K562 (cell line): ENCODE measurements around the gene C4orf50.

Experiments used
- ATF3 ChIP-seq, 2 experiments: fragments of 450-650 bp in 1 of 2; sonication (generic) in 1 of 2; formaldehyde crosslinking in 1 of 2; IDR thresholded peaks in 1 of 2; conservative IDR thresholded peaks in 1 of 2; 2 replicates each; pipeline versions ENCODE4 v1.6.1 to v1.8.1; 2016 to 2023; ENCODE audit warnings: mild to moderate bottlenecking in 2 of 2, moderate library complexity in 2 of 2, inconsistent platforms in 1 of 2, missing genetic modification reagents in 1 of 2
- ETS1 ChIP-seq: conservative IDR thresholded peaks from 2 replicates; pipeline ENCODE4 v1.6.1; 2011; ENCODE audit warnings: low read depth, mild to moderate bottlenecking, low read length; ENCODE audit not compliant: control insufficient read depth
- HDGF ChIP-seq: fragments of 450-650 bp; IDR thresholded peaks from 2 replicates; pipeline ENCODE4 v1.6.1; 2016
- POLR2AphosphoS5 ChIP-seq: IDR thresholded peaks from 2 replicates; pipeline ENCODE4 v1.6.1; 2011; ENCODE audit warnings: mild to moderate bottlenecking, low read depth, low read length, moderate library complexity; ENCODE audit not compliant: control insufficient read depth, insufficient read depth
- RERE ChIP-seq: sonication (generic); formaldehyde crosslinking; IDR thresholded peaks from 2 replicates; pipeline ENCODE4 v1.8.0; 2023; ENCODE audit warnings: missing genetic modification reagents, mild to moderate bottlenecking, borderline replicate concordance
- SMARCE1 ChIP-seq: fragments of 450-650 bp; IDR thresholded peaks from 2 replicates; pipeline ENCODE4 v1.7.1; 2016; ENCODE audit warnings: mild to moderate bottlenecking
- ZNF717 ChIP-seq: fragments of 250-450 bp; sonication (Bioruptor Pico); IDR thresholded peaks from 2 replicates; pipeline ENCODE4 v1.5.0; 2021
- TF ChIP-seq, protein P1 (sequence below), 2 experiments: fragments of 450-650 bp in 1 of 2; IDR thresholded peaks; 2 replicates each; pipeline ENCODE4 v1.6.1; 2011 to 2017; ENCODE audit warnings: low read depth in 2 of 2, antibody characterized with exemption in 1 of 2, borderline replicate concordance in 1 of 2, low read length in 1 of 2, mild to moderate bottlenecking in 1 of 2, mixed read lengths in 1 of 2; ENCODE audit not compliant: control insufficient read depth in 1 of 2
- TF ChIP-seq, protein P2 (sequence below), 3 experiments: IDR thresholded peaks in 2 of 3; conservative IDR thresholded peaks in 1 of 3; 2 replicates each; pipeline ENCODE4 v1.5.1; 2011 to 2012; ENCODE audit warnings: low read length in 3 of 3, mild to moderate bottlenecking in 3 of 3, control low read depth in 2 of 3, improper control_type of control experiment in 1 of 3, inconsistent platforms in 1 of 3, low read depth in 1 of 3, mixed read lengths in 1 of 3, moderate library complexity in 1 of 3; ENCODE audit not compliant: insufficient read depth in 2 of 3
- TF ChIP-seq, protein P3 (sequence below): fragments of 450-650 bp; IDR thresholded peaks from 2 replicates; pipeline ENCODE4 v1.6.1; 2018; ENCODE audit not compliant: partially characterized antibody

DNA sequence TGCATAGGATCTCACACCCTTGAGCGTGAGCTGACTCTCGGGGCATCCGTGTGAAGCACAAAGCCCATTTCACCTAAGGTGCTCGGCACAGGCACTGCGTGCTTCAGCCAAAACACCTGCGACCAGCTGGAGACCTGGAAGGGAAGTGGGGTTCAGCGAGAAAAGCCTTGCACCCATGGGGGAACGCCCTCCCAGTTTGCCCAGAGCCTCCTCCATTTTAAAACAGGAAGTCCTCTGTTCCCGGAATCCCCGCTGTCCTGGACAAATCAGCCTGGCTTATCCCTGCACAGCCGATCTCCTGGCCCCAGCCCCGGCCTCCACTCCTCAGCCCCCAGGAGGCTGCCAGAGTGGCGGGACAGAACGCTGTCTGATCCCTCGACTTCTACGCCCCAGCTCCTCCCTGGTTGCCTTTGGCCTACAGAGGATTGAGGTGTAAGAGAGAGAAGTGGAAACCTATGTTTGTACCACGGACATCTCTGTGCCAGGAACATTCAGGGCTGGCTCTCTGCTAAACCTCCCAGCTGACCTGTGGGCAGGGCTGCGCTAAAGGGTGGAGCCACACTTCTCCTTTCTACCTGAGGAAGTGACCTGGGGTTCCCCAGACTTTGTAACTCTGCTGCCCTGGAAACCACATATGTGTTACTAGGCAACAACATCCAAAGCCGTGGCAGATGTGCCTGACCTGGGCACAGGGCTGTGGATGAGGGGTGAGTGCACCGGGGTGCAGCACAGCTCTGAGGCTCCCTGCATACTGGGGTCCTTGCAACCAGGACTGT lies 3.8 kb upstream of the C4orf50 start:
- no peak for TF ChIP-seq ATF3 (IDR thresholded peaks at IDR 0.05)
- no peak for TF ChIP-seq ATF3 (CRISPR knock-in tag; conservative IDR thresholded peaks at IDR 0.05)
- no peak for TF ChIP-seq ZNF717
- no peak for TF ChIP-seq HDGF
- TF ChIP-seq RERE (CRISPR knock-in tag), result no peak
- TF ChIP-seq, protein P1, sequence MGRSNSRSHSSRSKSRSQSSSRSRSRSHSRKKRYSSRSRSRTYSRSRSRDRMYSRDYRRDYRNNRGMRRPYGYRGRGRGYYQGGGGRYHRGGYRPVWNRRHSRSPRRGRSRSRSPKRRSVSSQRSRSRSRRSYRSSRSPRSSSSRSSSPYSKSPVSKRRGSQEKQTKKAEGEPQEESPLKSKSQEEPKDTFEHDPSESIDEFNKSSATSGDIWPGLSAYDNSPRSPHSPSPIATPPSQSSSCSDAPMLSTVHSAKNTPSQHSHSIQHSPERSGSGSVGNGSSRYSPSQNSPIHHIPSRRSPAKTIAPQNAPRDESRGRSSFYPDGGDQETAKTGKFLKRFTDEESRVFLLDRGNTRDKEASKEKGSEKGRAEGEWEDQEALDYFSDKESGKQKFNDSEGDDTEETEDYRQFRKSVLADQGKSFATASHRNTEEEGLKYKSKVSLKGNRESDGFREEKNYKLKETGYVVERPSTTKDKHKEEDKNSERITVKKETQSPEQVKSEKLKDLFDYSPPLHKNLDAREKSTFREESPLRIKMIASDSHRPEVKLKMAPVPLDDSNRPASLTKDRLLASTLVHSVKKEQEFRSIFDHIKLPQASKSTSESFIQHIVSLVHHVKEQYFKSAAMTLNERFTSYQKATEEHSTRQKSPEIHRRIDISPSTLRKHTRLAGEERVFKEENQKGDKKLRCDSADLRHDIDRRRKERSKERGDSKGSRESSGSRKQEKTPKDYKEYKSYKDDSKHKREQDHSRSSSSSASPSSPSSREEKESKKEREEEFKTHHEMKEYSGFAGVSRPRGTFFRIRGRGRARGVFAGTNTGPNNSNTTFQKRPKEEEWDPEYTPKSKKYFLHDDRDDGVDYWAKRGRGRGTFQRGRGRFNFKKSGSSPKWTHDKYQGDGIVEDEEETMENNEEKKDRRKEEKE (IDR thresholded peaks at IDR 0.05; ENCODE audit: borderline replicate concordance in 1 of 2, control insufficient read depth in 1 of 2, low read depth in 2 of 2, low read length in 1 of 2), result no peak
- TF ChIP-seq SMARCE1, result no peak
- TF ChIP-seq, protein P2, sequence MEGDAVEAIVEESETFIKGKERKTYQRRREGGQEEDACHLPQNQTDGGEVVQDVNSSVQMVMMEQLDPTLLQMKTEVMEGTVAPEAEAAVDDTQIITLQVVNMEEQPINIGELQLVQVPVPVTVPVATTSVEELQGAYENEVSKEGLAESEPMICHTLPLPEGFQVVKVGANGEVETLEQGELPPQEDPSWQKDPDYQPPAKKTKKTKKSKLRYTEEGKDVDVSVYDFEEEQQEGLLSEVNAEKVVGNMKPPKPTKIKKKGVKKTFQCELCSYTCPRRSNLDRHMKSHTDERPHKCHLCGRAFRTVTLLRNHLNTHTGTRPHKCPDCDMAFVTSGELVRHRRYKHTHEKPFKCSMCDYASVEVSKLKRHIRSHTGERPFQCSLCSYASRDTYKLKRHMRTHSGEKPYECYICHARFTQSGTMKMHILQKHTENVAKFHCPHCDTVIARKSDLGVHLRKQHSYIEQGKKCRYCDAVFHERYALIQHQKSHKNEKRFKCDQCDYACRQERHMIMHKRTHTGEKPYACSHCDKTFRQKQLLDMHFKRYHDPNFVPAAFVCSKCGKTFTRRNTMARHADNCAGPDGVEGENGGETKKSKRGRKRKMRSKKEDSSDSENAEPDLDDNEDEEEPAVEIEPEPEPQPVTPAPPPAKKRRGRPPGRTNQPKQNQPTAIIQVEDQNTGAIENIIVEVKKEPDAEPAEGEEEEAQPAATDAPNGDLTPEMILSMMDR (IDR thresholded peaks at IDR 0.05 in 2 of 3, conservative IDR thresholded peaks at IDR 0.05 in 1 of 3; ENCODE audit: insufficient read depth in 2 of 3, low read depth in 1 of 3, low read length in 3 of 3), result no peak
- TF ChIP-seq, protein P3, sequence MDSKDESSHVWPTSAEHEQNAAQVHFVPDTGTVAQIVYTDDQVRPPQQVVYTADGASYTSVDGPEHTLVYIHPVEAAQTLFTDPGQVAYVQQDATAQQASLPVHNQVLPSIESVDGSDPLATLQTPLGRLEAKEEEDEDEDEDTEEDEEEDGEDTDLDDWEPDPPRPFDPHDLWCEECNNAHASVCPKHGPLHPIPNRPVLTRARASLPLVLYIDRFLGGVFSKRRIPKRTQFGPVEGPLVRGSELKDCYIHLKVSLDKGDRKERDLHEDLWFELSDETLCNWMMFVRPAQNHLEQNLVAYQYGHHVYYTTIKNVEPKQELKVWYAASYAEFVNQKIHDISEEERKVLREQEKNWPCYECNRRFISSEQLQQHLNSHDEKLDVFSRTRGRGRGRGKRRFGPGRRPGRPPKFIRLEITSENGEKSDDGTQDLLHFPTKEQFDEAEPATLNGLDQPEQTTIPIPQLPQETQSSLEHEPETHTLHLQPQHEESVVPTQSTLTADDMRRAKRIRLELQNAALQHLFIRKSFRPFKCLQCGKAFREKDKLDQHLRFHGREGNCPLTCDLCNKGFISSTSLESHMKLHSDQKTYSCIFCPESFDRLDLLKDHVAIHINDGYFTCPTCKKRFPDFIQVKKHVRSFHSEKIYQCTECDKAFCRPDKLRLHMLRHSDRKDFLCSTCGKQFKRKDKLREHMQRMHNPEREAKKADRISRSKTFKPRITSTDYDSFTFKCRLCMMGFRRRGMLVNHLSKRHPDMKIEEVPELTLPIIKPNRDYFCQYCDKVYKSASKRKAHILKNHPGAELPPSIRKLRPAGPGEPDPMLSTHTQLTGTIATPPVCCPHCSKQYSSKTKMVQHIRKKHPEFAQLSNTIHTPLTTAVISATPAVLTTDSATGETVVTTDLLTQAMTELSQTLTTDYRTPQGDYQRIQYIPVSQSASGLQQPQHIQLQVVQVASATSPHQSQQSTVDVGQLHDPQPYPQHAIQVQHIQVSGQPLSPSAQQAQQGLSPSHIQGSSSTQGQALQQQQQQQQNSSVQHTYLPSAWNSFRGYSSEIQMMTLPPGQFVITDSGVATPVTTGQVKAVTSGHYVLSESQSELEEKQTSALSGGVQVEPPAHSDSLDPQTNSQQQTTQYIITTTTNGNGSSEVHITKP, result no peak
- no peak for TF ChIP-seq POLR2AphosphoS5
- no peak for TF ChIP-seq ETS1
